ENCODE results near the gene GGT5.
"Not testable (repeated sequence)": the region's sequence is repeated elsewhere in the genome, so short reads cannot be mapped to it uniquely, and the experiment has no call there.

Gene GGT5

DNA sequence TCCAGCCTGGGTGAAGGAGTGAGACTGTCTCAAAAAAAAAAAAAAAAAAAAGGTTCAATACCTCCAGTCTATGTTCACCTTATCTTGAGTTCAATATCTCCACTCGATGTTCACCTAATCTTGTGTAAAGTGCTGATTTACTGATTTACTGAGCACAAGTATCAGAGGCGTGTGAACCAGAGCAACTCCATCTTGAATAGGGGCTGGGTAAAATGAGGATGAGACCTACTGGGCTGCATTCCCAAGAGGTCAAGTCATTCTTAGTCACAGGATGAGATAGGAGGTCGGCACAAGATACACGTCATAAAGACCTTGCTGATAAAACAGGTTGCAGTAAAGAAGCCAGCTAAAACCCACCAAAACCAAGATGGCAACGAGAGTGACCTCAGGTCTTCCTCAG, 41.0 kb downstream of the GGT5 start:
- not testable (repeated sequence) for DNase-seq (ENCODE audit: low spot score)

- DNase-seq (ENCODE audit: low spot score): no peak
Observed at GRCh38 chr22:24201681-24202614, 42.9 kb downstream of the GGT5 start.

DNA sequence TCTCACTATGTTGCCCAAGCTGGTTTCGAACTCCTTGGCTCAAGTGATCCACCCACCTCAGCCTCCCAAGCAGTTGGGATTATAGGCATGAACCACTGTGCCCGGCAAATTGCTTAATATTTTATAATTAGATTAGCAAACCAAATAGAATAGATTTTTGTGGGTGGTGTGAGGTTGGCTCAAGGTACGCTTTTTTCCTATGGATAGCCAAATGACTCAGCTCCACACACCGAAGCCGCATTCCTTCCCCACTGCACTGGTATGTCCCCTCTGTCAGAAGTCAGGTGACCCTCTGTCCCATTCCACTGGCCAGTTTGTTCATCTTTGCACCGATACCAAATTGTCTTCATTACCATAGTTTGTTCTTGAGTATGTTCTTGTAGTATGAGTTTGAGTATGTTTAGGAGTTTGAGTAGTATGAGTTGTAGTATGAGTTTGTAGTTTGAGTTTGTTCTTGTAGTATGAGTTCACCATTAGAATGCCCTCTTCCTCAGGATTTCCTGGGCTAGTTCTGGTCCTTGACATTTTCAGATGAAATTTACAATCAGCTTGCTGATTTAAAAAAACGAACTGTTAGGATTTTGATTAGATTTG, 44.2 kb downstream of the GGT5 start:
- DNase-seq (ENCODE audit: low spot score): no peak

DNA sequence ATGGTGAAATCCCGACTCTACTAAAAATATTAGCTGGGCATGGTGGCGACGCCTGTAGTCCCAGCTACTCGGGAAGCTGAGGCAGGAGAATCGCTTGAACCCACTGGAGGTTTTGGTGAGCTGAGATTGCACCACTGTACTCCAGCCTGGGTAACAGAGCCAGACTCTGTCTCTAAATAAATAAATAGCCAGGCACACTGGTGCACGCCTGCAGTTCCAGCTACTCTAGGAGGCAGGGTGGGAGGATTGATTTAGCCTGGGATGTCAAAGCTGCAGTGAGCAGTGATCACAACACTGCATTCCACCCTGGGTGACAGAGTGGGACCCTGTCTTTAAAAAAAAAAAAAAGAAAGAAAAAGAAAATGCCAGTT, 46.2 kb downstream of the GGT5 start:
- DNase-seq (ENCODE audit: low spot score): no peak

DNA sequence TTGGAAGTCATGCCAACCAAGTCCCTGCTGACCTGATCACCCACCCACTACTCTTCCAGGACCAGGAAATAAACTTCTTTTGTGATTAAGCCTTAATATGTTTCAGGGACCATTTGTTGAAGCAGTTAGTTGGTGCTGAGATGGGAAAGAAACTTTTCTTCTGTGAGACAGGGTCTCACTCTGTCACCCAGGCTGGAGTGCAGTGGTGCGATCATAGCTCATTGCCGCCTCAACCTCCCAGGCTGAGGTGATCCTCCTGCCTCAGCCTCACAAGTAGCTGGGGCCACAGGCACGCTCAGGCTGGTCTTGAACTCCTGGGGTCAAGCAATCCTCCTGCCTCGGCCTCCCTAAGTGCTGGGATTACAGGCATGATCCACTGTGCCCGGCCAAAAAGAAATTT, 53.0 kb downstream of the GGT5 start:
- DNase-seq (ENCODE audit: low spot score): no peak

DNA sequence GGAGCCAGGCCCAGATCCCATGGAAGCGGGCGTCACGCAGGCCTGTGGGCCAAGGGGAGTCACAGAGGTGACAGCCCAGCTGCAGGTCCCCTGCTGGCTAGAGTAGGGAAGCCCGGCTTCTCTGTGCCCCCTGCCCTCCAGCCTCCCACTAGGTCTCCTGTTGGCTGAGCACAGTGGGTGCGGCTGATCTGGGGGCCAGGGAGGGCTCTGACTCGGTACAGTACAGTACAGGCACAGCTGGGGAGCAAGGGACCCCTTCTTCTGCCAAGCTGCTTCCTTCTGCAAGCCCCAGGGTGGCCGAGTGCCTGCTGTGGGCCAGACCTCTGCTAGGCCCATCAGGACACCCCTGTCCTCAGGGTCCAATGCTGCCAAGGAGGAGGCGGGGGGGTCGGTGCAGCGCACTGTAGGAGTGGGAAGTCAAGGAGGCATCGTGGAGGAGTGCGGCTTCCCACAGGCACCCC, 53.5 kb downstream of the GGT5 start:
- DNase-seq (ENCODE audit: low spot score): no peak

- no peak for DNase-seq (ENCODE audit: low spot score)
Observed at GRCh38 chr22:24190596-24191208, 54.2 kb downstream of the GGT5 start.

- no peak for DNase-seq (ENCODE audit: low spot score)
Observed at GRCh38 chr22:24190159-24190540, 54.7 kb downstream of the GGT5 start.

- DNase-seq (ENCODE audit: low spot score): peak; percentile 54
Observed at GRCh38 chr22:24189249-24190158, 55.4 kb downstream of the GGT5 start.

DNA sequence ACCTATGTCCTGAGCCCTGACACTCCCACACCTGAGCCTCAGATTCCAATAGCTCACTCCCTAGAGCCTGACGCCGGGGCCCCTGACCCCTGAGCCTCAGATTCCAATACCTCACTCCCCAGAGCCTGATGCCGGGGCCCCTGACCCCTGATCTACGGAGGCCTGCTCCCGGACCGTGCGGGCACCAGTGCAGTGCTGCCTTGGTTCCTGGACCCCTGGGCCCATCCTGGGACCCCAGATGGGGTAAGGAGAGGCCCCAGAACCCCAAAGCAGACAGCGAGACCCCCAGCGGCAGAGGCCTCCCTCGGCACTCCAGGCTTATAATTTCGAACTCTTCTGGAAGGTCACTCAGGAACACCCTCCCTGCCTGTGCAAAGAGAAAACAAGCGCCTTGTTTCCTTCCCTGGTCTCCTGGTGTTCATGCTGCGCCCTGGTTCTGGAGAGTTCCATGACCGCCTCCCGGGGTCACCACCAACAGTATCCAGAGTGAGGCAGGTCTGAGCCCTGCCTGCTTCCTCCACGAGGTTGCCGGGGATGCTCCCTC, 56.1 kb downstream of the GGT5 start:
- no peak for DNase-seq (ENCODE audit: low spot score)

GRCh38 chr22:24187731-24188644, 56.9 kb downstream of the GGT5 start:
- DNase-seq (ENCODE audit: low spot score): no peak

DNA sequence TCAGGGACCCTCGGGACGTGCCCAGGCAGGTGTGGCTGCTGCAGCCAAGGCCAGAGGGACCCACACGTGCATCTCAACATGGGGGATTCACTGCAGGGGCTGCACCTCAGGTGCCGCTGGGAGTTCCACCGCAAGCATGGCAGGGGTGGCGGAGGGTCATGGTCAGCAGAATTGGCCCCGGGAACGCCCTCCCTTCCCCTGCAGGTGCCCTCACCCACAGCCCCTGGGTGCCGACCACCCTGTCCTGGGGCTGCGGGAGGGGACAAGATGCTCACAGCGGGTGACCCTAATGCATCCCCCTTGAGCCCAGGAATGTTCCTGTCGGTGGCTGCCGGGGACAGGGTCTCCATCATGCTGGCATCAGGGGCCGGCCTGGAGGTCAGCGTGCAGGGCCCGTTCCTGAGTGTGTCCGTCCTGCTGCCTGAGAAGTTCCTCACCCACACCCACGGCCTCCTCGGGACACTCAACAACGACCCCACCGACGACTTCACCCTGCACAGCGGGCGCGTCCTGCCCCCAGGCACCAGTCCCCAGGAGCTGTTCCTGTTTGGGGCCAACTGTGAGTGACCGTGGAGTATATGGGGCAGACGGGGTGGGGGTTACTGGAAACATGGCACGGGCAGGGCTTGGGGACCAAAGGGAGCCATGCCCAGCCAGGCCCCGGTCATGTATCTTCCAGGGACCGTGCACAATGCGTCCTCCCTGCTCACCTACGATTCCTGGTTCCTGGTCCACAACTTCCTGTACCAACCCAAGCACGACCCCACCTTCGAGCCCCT, 57.8 kb downstream of the GGT5 start:
- no peak for DNase-seq (ENCODE audit: low spot score)

- no peak for DNase-seq (ENCODE audit: low spot score)
Observed at GRCh38 chr22:24186352-24186740, 58.5 kb downstream of the GGT5 start.

DNA sequence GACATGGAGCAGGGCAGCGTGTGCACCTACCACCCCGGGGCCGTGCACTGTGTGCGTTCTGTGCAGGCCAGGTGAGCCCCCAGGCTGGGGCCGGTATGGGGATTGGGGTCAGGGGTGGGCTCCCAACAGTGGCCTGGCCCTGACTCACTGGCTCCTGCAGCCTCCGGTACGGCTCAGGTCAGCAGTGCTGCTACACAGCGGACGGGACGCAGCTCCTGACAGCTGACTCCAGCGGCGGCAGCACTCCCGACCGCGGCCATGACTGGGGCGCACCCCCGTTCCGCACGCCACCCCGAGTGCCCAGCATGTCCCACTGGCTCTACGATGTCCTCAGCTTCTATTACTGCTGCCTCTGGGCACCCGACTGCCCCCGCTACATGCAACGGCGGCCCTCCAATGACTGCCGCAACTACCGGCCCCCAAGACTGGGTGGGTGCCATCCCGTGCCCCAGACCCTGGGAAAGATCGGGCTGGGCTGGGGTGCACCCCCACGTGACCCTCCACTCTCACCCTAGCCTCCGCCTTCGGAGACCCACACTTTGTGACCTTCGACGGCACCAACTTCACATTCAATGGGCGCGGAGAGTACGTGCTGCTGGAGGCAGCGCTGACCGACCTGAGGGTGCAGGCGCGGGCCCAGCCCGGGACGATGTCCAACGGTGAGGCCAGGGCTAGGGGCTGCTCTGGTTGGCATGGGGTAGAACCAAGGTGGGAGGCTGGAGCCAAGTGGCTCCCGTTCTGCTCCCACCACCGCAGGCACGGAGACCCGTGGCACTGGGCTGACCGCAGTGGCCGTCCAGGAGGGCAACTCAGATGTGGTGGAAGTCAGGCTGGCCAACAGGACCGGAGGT, 59.2 kb downstream of the GGT5 start:
- no peak for DNase-seq (ENCODE audit: low spot score)

DNA sequence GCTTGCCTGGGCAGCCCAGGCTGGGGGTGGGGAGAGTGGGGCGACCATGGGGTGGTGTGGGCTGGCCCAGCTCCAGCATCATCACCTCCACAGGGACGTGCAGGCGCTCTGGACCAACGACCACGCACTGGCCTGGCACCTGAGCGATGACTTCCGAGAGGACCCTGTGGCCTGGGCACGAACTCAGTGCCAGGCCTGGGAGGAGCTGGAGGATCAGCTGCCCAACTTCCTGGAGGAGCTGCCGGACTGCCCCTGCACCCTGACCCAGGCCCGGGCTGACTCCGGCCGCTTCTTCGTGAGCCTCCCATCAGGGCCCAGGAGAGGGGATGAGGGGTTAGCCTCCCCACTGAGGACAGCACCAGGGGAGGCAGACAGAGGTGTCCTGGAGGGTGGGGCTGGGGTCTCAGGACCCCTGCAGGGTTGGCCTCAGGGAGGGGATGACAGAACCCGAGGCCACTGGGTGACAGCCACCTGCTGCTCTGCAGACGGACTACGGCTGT, 59.8 kb downstream of the GGT5 start:
- DNase-seq (ENCODE audit: low spot score): no peak

GRCh38 chr22:24184057-24184798, 60.7 kb downstream of the GGT5 start:
- DNase-seq (ENCODE audit: low spot score): no peak

GRCh38 chr22:24183321-24184031, 61.4 kb downstream of the GGT5 start:
- DNase-seq (ENCODE audit: low spot score): no peak
